ENCODE data around the gene PPP3CA. TPM values are rescaled to one million over a fixed set of nuclear protein-coding genes. Genes with fewer than 3 reads are reported as not detected.

Gene PPP3CA
- total and polyA plus RNA-seq, 2 donors (not counting 1 experiment from before 2014, with no cell fraction given): 66.4 to 79.3 TPM

DNA sequence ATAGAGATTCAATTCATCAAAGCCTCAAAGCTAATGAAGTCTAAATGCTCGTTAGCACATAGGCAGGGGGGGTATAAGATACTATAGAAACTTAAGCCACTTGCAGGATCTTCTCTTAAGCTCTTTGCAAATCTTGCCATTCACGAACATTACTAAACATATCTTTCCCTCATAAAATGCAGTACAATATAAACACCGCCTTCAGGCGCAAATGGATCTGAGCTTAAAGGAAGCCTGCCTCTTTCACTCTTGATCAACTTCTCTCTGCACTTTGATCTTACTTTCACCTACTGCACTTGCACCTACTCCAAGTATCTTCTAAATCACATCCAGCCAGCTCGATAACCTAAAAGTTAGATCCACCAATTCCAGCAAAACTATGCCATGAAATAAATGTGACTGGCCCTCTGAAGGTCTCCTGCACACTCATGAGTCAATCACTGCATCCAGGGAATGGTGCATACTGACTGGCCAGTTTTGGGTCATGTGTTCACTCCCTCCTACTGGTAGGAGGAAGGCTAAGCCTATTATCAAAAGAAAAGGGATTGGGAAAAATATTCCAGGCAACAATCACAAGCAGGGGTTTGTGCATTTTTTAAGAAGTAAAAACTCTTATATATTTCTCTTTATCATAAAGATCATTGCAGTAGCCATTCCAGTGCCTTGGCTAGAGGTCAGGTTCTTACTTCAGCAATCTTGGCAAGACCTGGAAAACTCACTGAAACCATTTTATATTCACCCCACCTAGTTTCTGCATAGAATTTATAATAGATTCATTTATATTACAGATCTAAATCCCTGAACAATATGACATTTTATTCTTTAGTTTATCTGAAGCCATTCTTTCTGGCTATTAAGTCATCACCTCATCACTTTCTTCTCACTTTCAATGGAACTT lies 222.0 kb downstream of the PPP3CA start:
- H3K4me2 ChIP-seq (ENCODE audit: extremely low read depth, insufficient read depth, low read length): no peak overlapping the region
- no peaks in the 10 kb centered on the region for H3K9me3 ChIP-seq (ENCODE audit: control insufficient read depth, insufficient read depth, low read depth, low read length)
- H3K36me3 ChIP-seq (ENCODE audit: control insufficient read depth, insufficient read depth, low read length): no peaks in the 10 kb centered on the region
- no peaks in the 10 kb centered on the region for H4K20me1 ChIP-seq (ENCODE audit: control insufficient read depth, extremely low read depth, insufficient read depth, low read length)
- H3K4me1 ChIP-seq (ENCODE audit: control insufficient read depth, extremely low read depth, insufficient read depth, low read length): peaks cover 2% of the 10 kb centered on the region
- H3K27ac ChIP-seq (ENCODE audit: insufficient read depth, low read length): no peak overlapping the region
- no peaks in the 10 kb centered on the region for H3K79me2 ChIP-seq (ENCODE audit: control insufficient read depth, insufficient read depth, low read length)
- no peak for DNase-seq (ENCODE audit: low read depth in 2 of 2)
- TF ChIP-seq EZH2 (IDR thresholded peaks at IDR 0.05; ENCODE audit: low read length, missing control alignments): no peak
- TF ChIP-seq CTCF (conservative IDR thresholded peaks at IDR 0.05 in 1 of 2, IDR thresholded peaks at IDR 0.05 in 1 of 2; ENCODE audit: low read depth in 1 of 2, low read length in 2 of 2): no peak
- no peak overlapping the region for H3K4me3 ChIP-seq (replicated peaks in 1 of 4; ENCODE audit: control extremely low read depth in 1 of 4, insufficient read depth in 1 of 4, low read depth in 3 of 4, low read length in 4 of 4)
- H2AFZ ChIP-seq (ENCODE audit: low read length): no peak overlapping the region
- no peaks in the 10 kb centered on the region for H3K27me3 ChIP-seq (ENCODE audit: control insufficient read depth, insufficient read depth, low read length)
- no peak overlapping the region for H3K9ac ChIP-seq (ENCODE audit: insufficient read depth, low read length)

- Histone ChIP-seq H3K9me3 (ENCODE audit: control insufficient read depth, insufficient read depth, low read depth, low read length) (no peaks in the 10 kb centered on the region), H3K27ac (ENCODE audit: insufficient read depth, low read length) (no peak overlapping the region), H3K4me3 (replicated peaks in 1 of 4; ENCODE audit: control extremely low read depth in 1 of 4, insufficient read depth in 1 of 4, low read depth in 3 of 4, low read length in 4 of 4) (no peak overlapping the region), H3K36me3 (ENCODE audit: control insufficient read depth, insufficient read depth, low read length) (no peaks in the 10 kb centered on the region), H3K4me1 (ENCODE audit: control insufficient read depth, extremely low read depth, insufficient read depth, low read length) (peaks cover 2% of the 10 kb centered on the region), H3K4me2 (ENCODE audit: extremely low read depth, insufficient read depth, low read length) (no peak overlapping the region), H3K79me2 (ENCODE audit: control insufficient read depth, insufficient read depth, low read length) (no peaks in the 10 kb centered on the region), H4K20me1 (ENCODE audit: control insufficient read depth, extremely low read depth, insufficient read depth, low read length) (no peaks in the 10 kb centered on the region), H3K9ac (ENCODE audit: insufficient read depth, low read length) (no peak overlapping the region), H3K27me3 (ENCODE audit: control insufficient read depth, insufficient read depth, low read length) (no peaks in the 10 kb centered on the region), H2AFZ (ENCODE audit: low read length) (no peak overlapping the region)
- DNase-seq (ENCODE audit: low read depth in 2 of 2): peak in 1 of 2 donors; percentile 53
- TF ChIP-seq EZH2 (IDR thresholded peaks at IDR 0.05; ENCODE audit: low read length, missing control alignments): no peak
- no peak for TF ChIP-seq CTCF (conservative IDR thresholded peaks at IDR 0.05 in 1 of 2, IDR thresholded peaks at IDR 0.05 in 1 of 2; ENCODE audit: low read depth in 1 of 2, low read length in 2 of 2)
These were observed 224.1 kb downstream of the PPP3CA start for GRCh38 chr4:101123231-101123630.

GRCh38 chr4:101122019-101122418 lies 225.3 kb downstream of the PPP3CA start:
- TF ChIP-seq EZH2 (IDR thresholded peaks at IDR 0.05; ENCODE audit: low read length, missing control alignments): no peak
- no peak for TF ChIP-seq CTCF (conservative IDR thresholded peaks at IDR 0.05 in 1 of 2, IDR thresholded peaks at IDR 0.05 in 1 of 2; ENCODE audit: low read depth in 1 of 2, low read length in 2 of 2)
- H3K4me3 ChIP-seq (replicated peaks in 1 of 4; ENCODE audit: control extremely low read depth in 1 of 4, insufficient read depth in 1 of 4, low read depth in 3 of 4, low read length in 4 of 4): no peak overlapping the region
- no peak overlapping the region for H3K4me2 ChIP-seq (ENCODE audit: extremely low read depth, insufficient read depth, low read length)
- H3K36me3 ChIP-seq (ENCODE audit: control insufficient read depth, insufficient read depth, low read length): no peaks in the 10 kb centered on the region
- H3K27me3 ChIP-seq (ENCODE audit: control insufficient read depth, insufficient read depth, low read length): no peaks in the 10 kb centered on the region
- H3K9ac ChIP-seq (ENCODE audit: insufficient read depth, low read length): no peak overlapping the region
- no peaks in the 10 kb centered on the region for H3K9me3 ChIP-seq (ENCODE audit: control insufficient read depth, insufficient read depth, low read depth, low read length)
- H3K4me1 ChIP-seq (ENCODE audit: control insufficient read depth, extremely low read depth, insufficient read depth, low read length): peaks cover 2% of the 10 kb centered on the region
- no peaks in the 10 kb centered on the region for H4K20me1 ChIP-seq (ENCODE audit: control insufficient read depth, extremely low read depth, insufficient read depth, low read length)
- H3K27ac ChIP-seq (ENCODE audit: insufficient read depth, low read length): no peak overlapping the region
- DNase-seq (ENCODE audit: low read depth in 2 of 2): peak in 1 of 2 donors; percentile 29
- H3K79me2 ChIP-seq (ENCODE audit: control insufficient read depth, insufficient read depth, low read length): no peaks in the 10 kb centered on the region
- H2AFZ ChIP-seq (ENCODE audit: low read length): no peak overlapping the region
